NCI-H1417 treated with DMSO at 0.1 percent for 48 hours (cell line): ENCODE measurements around the gene CGREF1.
A peak's percentile ranks its signal among the peaks of the same experiment; 100 is the strongest.

Experiments
- DNase-seq: peaks from one replicate; lab custom pipeline; 2025; lab: John Stamatoyannopoulos, UW

CGREF1 gene

DNA sequence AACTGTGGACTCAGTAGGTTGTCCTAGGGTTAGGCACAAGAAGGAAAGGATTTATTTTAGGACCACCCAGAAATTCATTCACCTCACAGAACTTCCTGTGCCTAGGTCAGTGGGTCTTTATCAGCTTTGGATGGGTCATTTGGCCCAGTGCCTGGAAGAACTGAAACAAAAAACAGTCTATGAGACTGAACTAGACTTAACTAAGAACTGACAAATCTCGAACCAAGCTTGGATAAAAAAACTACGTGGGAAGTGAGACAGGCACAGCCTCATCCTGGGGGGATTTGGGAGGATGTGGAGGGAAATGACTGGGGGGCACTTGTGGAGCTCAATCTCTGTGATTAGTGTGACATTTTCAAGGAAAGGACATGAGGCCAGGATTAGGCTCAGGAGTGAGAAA, 45.1 kb downstream of the CGREF1 start:
- no peak for DNase-seq

DNA sequence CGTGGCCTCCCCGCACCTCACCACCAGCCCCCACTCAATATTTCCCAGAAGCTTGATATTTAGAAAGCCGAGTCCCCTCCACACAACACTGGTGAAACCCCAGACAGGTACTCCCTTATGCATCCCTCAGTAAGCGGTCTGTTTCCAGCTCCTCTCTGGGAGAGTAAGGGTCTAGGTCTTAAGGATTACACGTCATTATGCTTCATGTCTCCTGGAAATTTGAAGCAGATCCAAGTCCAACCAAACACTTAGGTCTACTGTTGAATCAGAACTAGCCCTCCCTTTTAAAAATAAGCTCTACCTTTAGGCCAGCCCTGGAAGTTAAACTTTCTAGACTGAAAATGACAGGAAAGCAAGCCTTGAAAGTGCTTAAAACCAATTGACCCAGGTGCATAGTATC, 46.0 kb downstream of the CGREF1 start:
- DNase-seq: no peak

DNA sequence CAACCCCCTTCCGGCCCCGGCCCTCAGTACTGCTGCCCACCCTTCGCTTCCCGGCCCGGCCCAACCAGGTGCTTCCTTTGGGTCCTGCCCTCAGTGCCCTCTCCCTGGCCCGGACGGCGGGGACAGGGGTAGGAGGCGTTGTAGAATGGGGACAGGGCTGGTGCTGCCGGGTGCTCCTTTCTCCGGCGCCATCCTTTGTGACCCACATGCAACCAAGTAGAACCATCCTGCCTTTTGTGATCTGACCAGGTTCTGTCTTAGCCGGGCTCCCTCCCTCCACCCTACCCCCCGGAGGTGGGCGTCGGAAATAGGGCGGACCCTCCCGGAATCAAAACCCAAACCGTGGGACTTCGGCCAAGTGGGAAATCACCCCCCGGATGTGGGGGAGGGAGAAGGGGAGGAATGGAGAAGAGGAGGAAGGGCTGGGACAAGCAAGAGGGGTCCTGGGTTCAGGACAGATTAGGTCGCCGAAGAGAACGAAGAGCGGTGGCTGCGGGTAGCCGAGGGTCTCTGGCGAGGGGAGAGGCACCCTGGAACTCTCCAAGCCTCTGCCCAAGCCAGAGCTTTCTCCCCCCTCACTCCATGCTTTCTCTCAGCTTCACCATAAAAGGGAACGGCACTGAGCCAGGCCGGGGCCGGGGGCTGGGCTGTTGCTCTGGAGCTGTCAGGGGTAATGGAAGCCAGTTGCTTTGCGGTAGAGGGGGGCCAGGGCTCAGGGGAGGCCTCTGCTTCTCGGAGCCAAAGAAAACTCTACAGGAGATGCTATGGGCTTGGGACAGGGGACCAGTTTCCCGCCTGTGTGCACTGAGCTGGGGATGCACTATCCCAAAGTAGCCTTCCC, 46.7 kb downstream of the CGREF1 start:
- DNase-seq: no peak

DNA sequence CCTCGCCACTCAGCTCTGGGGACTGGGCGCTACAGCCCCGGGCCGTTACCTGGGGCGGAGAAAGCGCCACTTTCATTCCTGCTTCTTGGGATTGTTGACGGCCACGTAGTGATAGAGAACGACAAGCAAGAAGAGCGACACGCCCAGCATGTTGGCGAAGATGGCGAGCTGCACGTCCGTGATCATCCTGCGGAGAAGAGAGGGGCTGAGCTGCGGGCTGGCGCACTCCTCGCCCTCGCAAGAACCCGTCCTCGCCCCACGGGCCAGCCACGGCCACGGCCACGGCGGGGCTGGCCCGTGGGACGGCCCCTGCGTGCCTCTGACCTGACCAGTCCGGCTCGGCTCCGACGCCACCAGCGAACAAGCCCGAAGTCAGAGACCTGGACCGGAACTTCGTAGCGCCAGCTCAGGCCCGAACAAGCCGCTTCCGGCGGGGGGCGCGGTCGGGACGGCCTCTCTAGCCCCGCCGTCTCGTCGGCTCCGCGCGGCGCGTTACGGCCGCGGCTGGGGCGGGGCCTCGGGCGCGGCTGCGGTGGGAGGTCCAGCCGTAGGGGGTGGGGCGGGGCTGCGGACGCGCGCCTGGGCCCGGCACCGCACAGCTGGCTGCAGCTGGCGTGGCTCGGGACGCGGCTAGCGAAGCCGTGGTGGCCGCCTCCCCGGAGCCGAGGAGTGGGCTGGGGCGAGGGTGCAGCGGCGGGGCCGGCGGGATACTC, 47.5 kb downstream of the CGREF1 start, which contains the start of gene OST4:
TSS of gene OST4 (minus strand) at position 378 of the 713 bp plus-strand sequence.
- DNase-seq: peak; percentile 34

DNA sequence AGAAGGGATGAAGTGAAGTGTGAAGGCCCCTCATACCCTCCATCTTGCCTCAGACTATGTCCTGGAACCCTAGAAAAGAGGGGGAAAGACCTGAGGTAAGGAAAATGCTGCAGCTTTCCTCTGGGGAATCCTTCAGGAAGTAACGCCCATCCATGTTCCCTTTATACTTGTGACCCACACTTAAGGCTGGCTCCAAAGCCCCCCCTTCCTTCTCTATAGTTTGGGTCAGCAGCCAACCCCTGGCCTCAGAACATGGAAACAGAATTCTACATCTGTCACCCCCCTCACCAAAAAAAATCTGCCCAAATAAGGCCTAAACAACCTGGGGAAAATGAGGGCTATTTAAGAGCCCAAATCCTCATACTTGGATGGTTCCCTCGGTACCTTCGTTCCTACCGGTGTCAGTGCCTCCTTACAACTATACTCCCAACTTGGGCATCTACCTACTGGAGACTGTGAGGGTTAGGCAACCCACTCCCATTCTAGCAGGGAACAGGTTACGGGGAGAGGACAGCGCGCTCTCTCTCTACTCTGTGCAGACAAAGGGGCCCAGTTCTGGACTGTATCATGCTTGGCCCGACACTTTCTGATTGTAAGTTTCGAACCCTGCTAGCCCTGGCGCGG, 48.2 kb downstream of the CGREF1 start:
- no peak for DNase-seq

DNA sequence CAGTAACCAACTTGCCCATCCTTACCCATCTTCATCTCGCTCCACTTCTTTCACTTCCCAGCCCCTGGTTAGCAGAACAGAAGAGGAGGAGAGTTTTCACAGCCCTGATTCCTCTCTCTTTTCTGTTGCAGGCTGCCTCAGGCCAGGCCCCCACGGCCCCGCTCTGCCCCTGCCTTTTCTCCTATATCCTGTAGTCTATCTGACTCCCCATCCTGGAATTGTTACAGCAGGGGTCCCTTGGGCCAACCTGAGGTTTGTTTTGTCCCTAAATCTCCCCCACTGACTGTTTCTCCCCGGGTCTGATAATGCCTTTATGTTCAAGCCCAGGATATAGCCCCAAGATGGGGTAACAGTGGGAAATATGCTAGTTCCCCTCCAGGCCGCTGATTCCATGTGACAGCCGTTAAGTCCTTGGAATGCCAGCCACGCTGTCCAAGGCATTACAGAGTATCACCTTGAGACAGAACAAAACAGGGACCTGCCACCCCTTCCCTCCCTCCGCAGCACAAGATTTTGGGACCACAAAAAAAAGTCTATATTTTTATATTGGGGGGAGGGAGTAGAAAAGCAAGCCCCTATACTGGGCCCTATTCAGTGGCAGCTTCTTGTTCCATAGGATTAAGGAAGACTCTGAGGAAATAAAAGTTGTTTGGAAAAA, 48.8 kb downstream of the CGREF1 start:
- no peak for DNase-seq

DNA sequence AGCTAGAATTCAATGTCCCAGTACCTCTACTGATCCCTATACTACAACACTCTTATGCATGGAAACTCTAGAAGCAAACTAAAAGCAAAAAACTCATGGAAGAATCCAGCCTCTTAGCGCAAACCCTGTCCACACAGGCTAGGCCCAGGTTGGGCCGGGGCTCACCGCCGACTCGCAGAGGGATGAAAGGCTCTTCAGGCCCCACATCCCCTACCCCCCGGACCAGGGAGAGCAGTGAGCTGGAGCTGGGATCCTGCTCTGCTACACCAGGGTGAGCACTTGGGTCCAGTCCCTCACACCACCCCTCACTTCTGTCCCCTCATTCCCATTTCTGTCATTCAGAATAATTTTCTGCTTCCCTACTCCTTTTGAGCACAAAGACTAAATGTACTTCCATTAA, 49.5 kb downstream of the CGREF1 start:
- no peak for DNase-seq

DNA sequence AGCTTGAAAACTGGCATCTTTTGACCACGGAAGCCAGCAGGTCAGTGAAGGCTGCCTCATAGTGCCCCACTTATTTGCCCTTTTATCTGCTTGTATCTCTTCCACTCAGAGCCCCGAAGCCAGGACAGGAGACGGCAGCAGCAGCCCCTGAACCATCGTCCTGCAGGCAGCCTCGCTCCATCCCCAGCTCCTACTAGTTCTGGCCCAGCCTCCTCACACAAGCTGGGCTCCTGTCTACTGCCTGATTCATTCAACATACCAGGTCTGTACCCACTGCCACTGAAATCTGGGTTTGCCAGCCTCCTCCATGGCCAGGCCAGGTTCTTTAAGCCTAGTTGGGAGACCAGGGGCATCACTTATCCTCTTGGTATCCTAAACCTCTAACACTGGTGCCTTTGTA, 51.5 kb downstream of the CGREF1 start:
- DNase-seq: no peak

DNA sequence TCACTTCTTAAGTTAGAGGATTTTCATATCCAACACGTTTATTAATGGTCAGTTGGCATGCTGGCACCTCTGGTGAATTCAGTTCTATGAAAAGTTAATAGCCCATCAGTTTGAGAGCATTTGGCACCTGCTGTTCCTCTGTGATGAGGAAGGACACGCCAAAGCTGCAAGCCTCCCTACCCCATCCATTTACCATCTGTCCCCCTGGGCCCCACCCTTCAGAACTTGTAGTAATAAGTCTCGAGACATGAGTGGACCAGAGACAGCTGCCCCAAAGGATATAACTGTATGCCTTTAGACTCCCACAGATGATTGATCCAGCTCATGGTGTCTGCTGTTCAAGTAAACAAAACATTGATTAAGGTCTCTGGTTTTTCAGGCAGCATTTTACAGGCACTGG, 53.8 kb downstream of the CGREF1 start:
- no peak for DNase-seq

DNA sequence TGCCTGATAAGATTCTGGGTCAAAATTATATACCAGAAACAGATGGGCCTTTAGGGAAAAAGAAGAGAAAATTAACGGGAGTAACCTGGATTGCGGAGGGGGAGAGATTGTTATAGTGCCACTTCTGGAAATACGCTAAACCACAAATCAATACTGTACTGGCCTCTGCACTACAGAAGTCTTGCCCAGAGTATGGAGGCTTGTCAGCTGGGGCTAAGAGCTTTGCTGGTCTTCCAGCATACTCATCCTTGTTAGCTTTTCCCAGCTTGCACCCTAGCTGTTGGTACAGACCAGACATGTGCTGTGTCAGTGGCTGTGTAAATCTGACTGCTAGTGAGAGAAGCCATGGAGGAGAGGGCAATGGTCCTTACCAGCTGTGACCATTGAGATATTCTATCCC, 58.6 kb downstream of the CGREF1 start:
- DNase-seq: no peak

DNA sequence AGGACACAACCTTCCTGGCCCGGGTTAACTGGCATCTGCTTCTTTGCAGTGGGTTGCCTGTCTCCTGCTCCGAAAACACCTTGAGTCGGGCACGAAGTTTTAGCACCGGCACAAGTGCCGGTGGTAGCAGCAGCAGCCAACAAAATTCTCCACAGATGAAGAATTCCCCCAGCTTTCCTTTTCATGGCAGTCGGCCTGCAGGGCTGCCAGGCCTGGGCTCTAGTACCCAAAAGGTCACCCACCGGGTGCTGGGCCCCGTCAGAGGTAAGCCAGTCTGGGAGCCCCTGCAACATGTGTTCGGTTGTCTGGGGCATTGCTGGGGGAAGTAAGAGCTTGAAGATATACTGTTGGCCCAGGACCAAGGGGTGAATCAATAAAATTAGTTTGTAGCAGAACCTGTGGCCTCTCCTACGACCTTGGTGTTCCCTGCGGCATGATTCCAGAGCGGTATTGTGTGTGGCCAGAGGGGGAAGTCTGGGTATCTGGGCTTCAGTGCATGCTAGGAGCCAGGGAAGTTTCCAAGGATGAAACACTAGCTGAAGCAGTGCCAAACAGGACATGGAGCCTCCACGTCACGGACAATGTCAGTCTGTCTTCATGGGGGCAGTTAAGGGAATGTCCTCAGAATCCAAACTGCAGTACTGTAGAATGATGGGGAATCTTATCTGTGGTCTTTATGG, 59.6 kb downstream of the CGREF1 start:
- no peak for DNase-seq

DNA sequence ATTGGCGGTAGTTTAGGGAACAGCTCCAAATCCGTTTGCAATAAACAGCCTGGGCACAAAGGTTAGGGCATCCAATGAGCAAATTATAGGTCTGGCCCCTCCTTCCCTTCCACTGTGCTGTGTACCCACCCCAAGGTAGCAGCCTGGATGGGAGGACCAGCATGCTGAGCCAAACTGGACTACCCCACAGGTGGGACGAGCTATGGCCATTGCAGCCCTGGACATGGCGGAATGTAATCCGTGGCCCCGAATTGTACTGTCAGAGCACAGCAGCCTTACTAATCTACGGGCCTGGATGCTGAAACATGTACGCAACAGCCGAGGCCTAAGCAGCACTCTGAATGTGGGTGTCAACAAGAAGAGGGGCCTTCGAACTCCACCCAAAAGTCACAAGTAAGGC, 60.7 kb downstream of the CGREF1 start:
- no peak for DNase-seq

DNA sequence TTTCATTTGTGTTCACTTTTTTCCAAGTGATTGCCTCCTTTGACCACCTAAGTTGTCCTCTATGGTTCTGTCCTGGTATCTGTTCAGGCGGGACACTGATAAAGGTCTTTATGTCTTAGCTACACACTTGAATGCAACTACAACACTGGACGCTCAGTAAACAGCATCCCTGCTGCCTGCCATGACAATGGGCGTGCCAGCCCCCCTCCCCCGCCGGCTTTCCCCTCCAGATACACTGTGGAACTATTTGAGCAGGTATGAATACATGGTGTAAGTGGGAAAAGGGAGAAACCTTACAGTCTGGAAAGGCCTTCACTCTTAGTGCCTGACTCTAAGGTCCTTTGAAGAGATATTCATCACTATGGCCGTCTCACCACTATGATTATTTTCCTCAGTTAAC, 61.7 kb downstream of the CGREF1 start:
- no peak for DNase-seq

DNA sequence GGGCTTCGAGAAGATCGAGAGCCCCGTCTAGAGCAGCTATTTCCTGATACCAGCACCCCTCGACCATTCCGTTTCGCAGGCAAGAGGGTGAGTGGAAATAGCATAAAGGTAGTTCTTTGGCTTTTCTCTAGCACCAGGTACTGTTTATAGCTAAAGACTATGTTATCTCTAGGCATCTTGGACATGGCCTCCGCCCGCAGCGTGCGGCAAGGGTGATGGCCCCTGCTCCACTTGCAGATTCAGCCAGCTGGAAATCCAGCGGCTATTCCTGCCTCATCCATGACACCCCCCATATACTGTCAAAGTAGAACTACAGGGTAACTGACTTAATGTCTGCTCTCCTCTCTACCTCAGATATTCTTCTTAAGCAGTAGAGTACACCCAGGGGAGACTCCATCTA, 64.2 kb downstream of the CGREF1 start:
- DNase-seq: no peak

DNA sequence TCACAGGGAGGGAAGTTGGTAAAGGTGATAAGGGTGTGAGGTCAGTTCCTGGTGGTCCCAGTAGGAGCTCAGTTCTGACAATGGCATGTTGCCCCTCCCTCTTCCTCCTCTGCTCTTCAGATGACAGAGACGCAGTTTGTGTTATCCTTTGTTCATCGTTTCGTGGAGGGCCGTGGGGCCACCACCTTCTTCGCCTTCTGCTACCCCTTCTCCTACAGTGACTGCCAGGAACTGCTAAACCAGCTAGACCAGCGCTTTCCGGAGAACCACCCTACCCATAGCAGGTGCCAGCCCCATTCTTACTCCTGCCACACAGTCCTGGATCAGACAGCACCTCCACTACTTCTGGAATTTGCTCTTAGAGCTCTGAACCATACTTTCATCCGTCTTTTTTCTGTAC, 65.2 kb downstream of the CGREF1 start:
- no peak for DNase-seq

DNA sequence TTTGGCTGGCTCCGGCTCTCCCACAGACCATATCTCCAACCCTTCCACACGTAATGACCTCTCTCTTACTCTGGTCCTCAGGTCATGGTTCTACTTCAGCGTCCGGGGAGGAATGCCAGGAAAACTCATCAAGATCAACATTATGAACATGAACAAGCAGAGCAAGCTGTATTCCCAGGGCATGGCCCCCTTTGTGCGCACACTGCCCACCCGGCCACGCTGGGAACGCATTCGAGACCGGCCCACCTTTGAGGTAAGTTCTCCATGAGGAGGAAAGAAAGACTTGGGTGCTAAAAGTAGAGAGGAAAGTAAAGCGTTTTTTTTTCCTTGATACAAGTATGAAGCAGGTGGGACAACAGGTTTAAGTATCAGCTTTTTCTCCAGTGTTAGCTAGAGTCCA, 65.6 kb downstream of the CGREF1 start:
- DNase-seq: no peak

DNA sequence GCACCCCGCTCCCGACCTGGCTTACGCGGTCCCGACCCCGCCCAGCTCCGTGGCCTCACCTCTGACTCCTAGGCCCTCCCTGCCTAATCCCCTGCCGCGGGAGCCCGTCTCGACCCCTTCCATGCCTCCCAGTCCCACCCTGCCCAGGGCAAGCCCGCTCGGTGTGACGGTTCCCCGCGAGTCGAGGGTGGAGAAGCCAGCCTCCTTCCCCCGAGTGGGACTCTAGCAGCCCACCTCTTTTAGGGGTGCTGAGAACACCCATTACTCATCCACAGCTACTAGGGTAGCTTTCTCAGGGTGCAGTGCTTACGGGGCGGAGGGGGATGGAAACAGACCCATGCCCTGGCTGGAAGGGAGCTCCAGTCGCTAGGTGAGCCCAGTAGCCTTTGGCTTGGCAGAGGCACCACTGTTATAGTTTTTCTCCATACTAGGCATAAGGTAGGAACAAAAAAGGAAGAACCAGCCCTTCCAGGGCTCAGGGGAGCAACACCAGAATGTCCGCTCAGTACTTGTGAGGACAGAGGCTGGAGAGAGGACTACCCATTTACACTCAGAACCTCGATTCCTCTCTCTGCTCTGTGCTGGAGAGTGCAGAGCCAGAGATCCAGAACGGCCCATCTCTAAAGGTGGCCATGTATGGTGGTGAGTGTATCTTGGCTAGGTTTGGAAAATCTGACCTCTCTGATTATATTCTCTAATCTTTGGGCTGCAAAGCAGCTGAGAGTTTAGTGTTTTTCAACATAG, 66.9 kb downstream of the CGREF1 start:
- DNase-seq: no peak

DNA sequence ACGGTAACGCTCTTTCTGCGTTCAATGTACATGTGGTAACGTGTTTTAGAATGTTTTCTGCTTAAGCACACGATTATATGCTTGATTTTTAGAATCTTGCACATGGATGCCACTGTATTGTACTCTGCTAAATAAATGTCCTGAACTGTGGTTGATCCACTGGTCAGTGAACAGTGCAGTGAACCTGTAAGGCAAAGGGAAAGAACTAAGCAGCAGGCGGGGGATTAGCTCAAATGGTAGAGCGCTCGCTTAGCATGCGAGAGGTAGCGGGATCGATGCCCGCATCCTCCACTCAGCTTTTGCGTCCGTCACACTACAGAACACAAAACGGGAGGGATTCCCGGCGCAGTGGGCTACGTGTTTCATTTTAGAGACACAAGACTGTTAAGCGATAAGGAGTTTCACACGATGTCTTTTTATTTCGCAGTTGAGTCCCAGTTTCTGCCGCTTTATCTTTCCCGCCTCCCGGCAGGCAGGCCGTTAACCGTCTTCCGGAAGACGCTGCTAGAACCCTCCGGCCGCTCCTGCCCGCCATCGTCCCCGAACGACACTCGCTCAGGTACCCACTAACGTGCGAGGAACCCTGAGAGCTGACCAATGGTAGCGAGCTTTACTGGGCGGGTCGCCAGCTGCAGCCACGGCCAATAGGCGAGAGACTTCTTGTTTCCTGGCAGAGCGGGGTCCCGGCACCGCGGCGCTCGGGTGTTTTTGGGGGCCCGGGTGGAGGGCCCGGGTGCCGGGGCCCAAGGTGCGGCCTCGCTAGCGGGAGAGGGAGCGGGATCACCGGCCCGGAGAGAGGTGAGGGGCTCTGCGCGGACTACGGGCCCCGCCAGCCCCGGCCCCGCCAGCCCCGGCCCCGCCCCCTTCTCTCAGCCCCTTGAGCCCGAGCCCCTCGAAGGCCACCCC, 67.7 kb downstream of the CGREF1 start, which contains the start of gene AGBL5:
TSS of gene AGBL5 (plus strand) at position 673 of the 906 bp plus-strand sequence. CDS start 1,291 bp downstream, outside the sequence.
- peak; percentile 81 for DNase-seq
